Heart left ventricle (tissue), 16 donors: ENCODE data around the gene DUSP10. TPM values are rescaled to one million over a fixed set of nuclear protein-coding genes. Genes with fewer than 3 reads are reported as not detected.

Source experiments
- ATAC-seq, 4 donors: fragments of 200-7000 bp; cut with Tn5 transposase; one replicate each; pipeline ENCODE4 v1.9.1; 2020 to 2022; ENCODE audit warnings: moderate library complexity in 4 of 4, mild to moderate bottlenecking in 3 of 4, moderate number of reproducible peaks in 1 of 4
- DNase-seq, 5 donors: peaks; one replicate each; pipeline ENCODE4 v3.0.0-alpha.2; 2020
- H3K27ac ChIP-seq, 12 donors: fragments of 200-600 bp; sonication (generic) in 4 of 12; one replicate each; pipeline versions ENCODE4 v1.5.0 to v1.8.0; 2016 to 2022; ENCODE audit warnings: mild to moderate bottlenecking in 2 of 12
- H3K27me3 ChIP-seq, 9 donors: fragments of 200-600 bp; sonication (generic) in 2 of 9; one replicate each; pipeline versions ENCODE4 v1.5.1 to v1.8.0; 2016 to 2022; ENCODE audit warnings: mild to moderate bottlenecking in 3 of 9
- H3K36me3 ChIP-seq, 9 donors: fragments of 200-600 bp; sonication (generic) in 2 of 9; one replicate each; pipeline versions ENCODE4 v1.5.0 to v1.8.0; 2018 to 2022; ENCODE audit warnings: mild to moderate bottlenecking in 2 of 9
- H3K4me1 ChIP-seq, 12 donors: fragments of 200-600 bp; sonication (generic) in 4 of 12; one replicate each; pipeline versions ENCODE4 v1.5.0 to v1.8.0; 2016 to 2022; ENCODE audit warnings: mild to moderate bottlenecking in 3 of 12
- H3K4me3 ChIP-seq, 12 donors: fragments of 200-600 bp; sonication (generic) in 4 of 12; one replicate each; pipeline versions ENCODE4 v1.5.0 to v1.8.0; 2017 to 2022; ENCODE audit warnings: mild to moderate bottlenecking in 9 of 12, moderate library complexity in 4 of 12
- H3K9me3 ChIP-seq, 12 donors: fragments of 200-600 bp; sonication (generic) in 4 of 12; one replicate each; pipeline versions ENCODE4 v1.5.0 to v1.8.0; 2016 to 2022; ENCODE audit warnings: mild to moderate bottlenecking in 1 of 12
- CTCF ChIP-seq, 12 donors: fragments of 200-600 bp; sonication (generic) in 4 of 12; IDR thresholded peaks; one replicate each; pipeline versions ENCODE4 v1.5.0 to v1.8.0; 2018 to 2022; ENCODE audit warnings: antibody characterized with exemption in 12 of 12, mild to moderate bottlenecking in 5 of 12
- POLR2A ChIP-seq, 2 donors: fragments of 450-650 bp; IDR thresholded peaks; one replicate each; pipeline ENCODE4 v1.6.1; 2017; ENCODE audit warnings: antibody characterized with exemption in 2 of 2, mild to moderate bottlenecking in 2 of 2, moderate library complexity in 2 of 2
- WGBS, 4 donors: extraction: QIAGEN DNeasy Blood & Tissue Kit in 2 of 4; methylation state at CpG; one replicate each; pipeline versions ENCODE4 v1.1.5 to v1.1.7; 2013 to 2018; 5-methylcytosine and 5-hydroxymethylcytosine counted together
- intact Hi-C, 10 donors: fragments of 100-400 bp; cut with DNase I; formaldehyde crosslinking; loops; one replicate each; pipeline versions ENCODE4 v1.11.1 to v1.14.2; 2022
- polyA plus RNA-seq, 2 donors: library from polyadenylated mRNA; stranded (reverse); fragments of 200-250 nt; gene quantifications; one replicate each; pipeline ENCODE4 v1.2.3, GENCODE V29; 2013
- total RNA-seq, 9 donors: library from RNA; depleted of rRNA in 2 of 9; stranded (reverse); fragments of >200 nt in 2 of 9; fragmentation: NEBNext Ultra II Directional in 3 of 9; extraction: Animal tissue kit (Norgen Biotek cat#: 25700) in 3 of 9; gene quantifications; one replicate each; pipeline versions ENCODE4 v1.1.0 to v1.2.4, GENCODE V29; 2016 to 2023
- donor health status: ischemic (EF 13 %, LVEDD 7.1; RV severe dilation, severe dysfunction).
- donor health status: healthy with polysubstance abuse.
- donor health status: DM: no; HTN: yes; CAD: no.
- donor health status: DM: no; HTN: no; CAD: no.
- donor health status: ischemic (EF 25% LVEDD 6.9; RV normal size, moderate dysfunction).
- donor health status: ischemic (EF 25% LVEDD 5.7; RV mildly dilated, moderate dysfunction).
- donor health status: healthy.
- donor health status: DM: yes; HTN: yes; CAD: no.
- donor health status: ischemic (EF 35%, LVEDD 5.7; RV mildly dilated, moderate dysfunction).
- donor health status: nonischemic (EF 11% LVEDD 7.7; RV severe dilation, severe dysfunction).
- donor health status: DM: yes; HTN: yes; CAD: no.
- donor health status: PGD.
- donor health status: ischemic (EF 29% LVEDD 5.4; RV normal size, mild dysfunction).
- donor health status: nonischemic (EF 23%, LVEDD 6.1; RV moderate dilation, normal function).

Gene DUSP10
- total and polyA plus RNA-seq, 11 donors = 2.2 to 7.1 (median 3.9) TPM

- intact Hi-C loops = no loop called here
Observed at GRCh38 chr1:221759436-221759835, 17.5 kb upstream of the DUSP10 start.

GRCh38 chr1:221758455-221758854 lies 16.6 kb upstream of the DUSP10 start:
- intact Hi-C loops = no loop called here

More at GRCh38 chr1:221759436-221759835, 17.5 kb upstream of the DUSP10 start:
- DNase-seq = no peak
- 74 to 80% (median 76%) methylated on average over 3 of the region's 3 CpGs for WGBS, 4 donors
- Histone ChIP-seq H3K4me3 (no peak overlapping the region), H3K27ac (no peak overlapping the region), H3K4me1 (peaks cover 0 to 8% (median 0%) of the 10 kb centered on the region in 12 donors), H3K9me3 (no peaks in the 10 kb centered on the region), H3K36me3 (no peaks in the 10 kb centered on the region), H3K27me3 (no peaks in the 10 kb centered on the region)
- no peak for ATAC-seq
- TF ChIP-seq CTCF (IDR thresholded peaks at IDR 0.05) (no peak), POLR2A (IDR thresholded peaks at IDR 0.05) (no peak)

GRCh38 chr1:221756830-221757551 lies 15.1 kb upstream of the DUSP10 start:
- DNase-seq (no peak), ATAC-seq (peak in 1 of 4 donors; percentile 41)
- intact Hi-C loops = no loop called here
- no peak overlapping the region for H3K27ac ChIP-seq
- H3K4me3 ChIP-seq = no peak overlapping the region
- H3K27me3 ChIP-seq = no peaks in the 10 kb centered on the region
- no peak for TF ChIP-seq POLR2A (IDR thresholded peaks at IDR 0.05)
- no peak for TF ChIP-seq CTCF (IDR thresholded peaks at IDR 0.05)
- 64 to 72% (median 70%) methylated on average over 3 of the region's 3 CpGs for WGBS, 4 donors
- no peaks in the 10 kb centered on the region for H3K36me3 ChIP-seq
- H3K9me3 ChIP-seq = no peaks in the 10 kb centered on the region
- peaks cover 0 to 7% (median 0%) of the 10 kb centered on the region in 12 donors for H3K4me1 ChIP-seq

More at GRCh38 chr1:221758455-221758854, 16.6 kb upstream of the DUSP10 start:
- Histone ChIP-seq H3K36me3 (no peaks in the 10 kb centered on the region), H3K27ac (no peak overlapping the region), H3K9me3 (no peaks in the 10 kb centered on the region), H3K4me3 (no peak overlapping the region), H3K4me1 (peaks cover 0 to 8% (median 0%) of the 10 kb centered on the region in 12 donors), H3K27me3 (no peaks in the 10 kb centered on the region)
- no peak for ATAC-seq
- DNase-seq = no peak
- TF ChIP-seq CTCF (IDR thresholded peaks at IDR 0.05) (no peak), POLR2A (IDR thresholded peaks at IDR 0.05) (no peak)

- no peak for DNase-seq
- Histone ChIP-seq H3K27me3 (no peaks in the 10 kb centered on the region), H3K4me3 (no peak overlapping the region), H3K4me1 (peaks cover 0 to 6% (median 0%) of the 10 kb centered on the region in 12 donors), H3K36me3 (no peaks in the 10 kb centered on the region), H3K9me3 (no peaks in the 10 kb centered on the region), H3K27ac (no peak overlapping the region)
- 91 to 96% (median 93%) methylated on average over 1 of the region's 1 CpG for WGBS, 4 donors
- no peak for ATAC-seq
- intact Hi-C loops = no loop called here
- no peak for TF ChIP-seq POLR2A (IDR thresholded peaks at IDR 0.05)
- TF ChIP-seq CTCF (IDR thresholded peaks at IDR 0.05) = no peak
Observed at GRCh38 chr1:221753828-221754188, 11.9 kb upstream of the DUSP10 start.
